Measurements from ENCODE around the gene ACE.

ACE gene

DNA sequence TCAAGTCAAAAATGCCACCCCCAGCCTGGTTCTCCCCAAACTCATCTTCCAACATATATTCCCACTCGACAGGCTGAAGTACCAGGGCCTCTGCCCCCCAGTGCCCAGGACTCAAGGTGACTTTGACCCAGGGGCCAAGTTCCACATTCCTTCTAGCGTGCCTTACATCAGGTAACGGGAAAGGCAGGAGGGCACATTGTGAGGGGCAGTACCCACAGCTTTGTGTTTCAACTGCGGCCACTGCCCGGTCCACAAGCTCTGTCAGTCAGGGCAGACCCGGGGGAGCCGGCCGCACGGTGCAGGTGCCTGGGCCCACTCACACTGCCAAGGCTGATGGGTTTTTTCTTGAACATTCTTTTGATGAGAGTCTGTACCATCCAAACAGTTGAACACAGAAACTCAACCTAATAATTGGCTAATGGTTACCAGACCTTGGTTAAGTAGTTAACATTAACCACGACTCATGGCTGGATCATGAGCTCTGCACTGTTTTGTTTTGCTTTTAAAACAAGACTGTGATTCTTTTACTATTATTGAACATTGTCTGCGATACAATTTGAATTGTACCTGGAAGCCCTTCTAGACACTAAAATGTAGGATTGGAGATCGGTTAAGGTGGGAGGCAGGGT, 17.6 kb downstream of the ACE start:
- H2BK120ac ChIP-seq (ENCODE audit: low read depth, low read length), result no peak overlapping the region
- no peak overlapping the region for H2BK5ac ChIP-seq (ENCODE audit: low read length)
- H3K27ac ChIP-seq (replicated peaks; ENCODE audit: low read length), result no peak overlapping the region
- H3K4me2 ChIP-seq (ENCODE audit: insufficient read depth, low read length, poor library complexity, severe bottlenecking), result no peak overlapping the region
- H3K4me1 ChIP-seq (ENCODE audit: control insufficient read depth in 2 of 2, insufficient read depth in 1 of 2, low read depth in 1 of 2, low read length in 2 of 2), result peaks cover 3 to 4% of the 10 kb centered on the region in 2 donors
- no peaks in the 10 kb centered on the region for H3K9me3 ChIP-seq (replicated peaks in 1 of 2; ENCODE audit: control insufficient read depth in 2 of 2, insufficient read depth in 1 of 2, low read depth in 1 of 2, low read length in 2 of 2)
- H3K9ac ChIP-seq (ENCODE audit: low read depth, low read length, poor library complexity), result no peak overlapping the region
- no peak overlapping the region for H4K8ac ChIP-seq (ENCODE audit: low read depth, low read length)
- H3K23ac ChIP-seq (ENCODE audit: low read depth, low read length, poor library complexity), result no peak overlapping the region
- no peak overlapping the region for H2BK12ac ChIP-seq (ENCODE audit: low read length)
- no CpG with 5 or more reads among the region's 12 CpGs for WGBS, 2 donors (ENCODE audit: extremely low coverage in 2 of 2, insufficient read length in 2 of 2, insufficient replicate concordance in 1 of 2)
- no peak for DNase-seq (ENCODE audit: low spot score)
- H3K14ac ChIP-seq (ENCODE audit: low read length), result no peak overlapping the region
- H4K91ac ChIP-seq (ENCODE audit: low read depth, low read length, poor library complexity), result no peak overlapping the region
- H3K4me3 ChIP-seq (ENCODE audit: low read length in 2 of 2), result no peak overlapping the region
- H3K79me1 ChIP-seq (ENCODE audit: low read depth, low read length), result no peaks in the 10 kb centered on the region
- H3K36me3 ChIP-seq (replicated peaks in 1 of 2; ENCODE audit: control insufficient read depth in 2 of 2, insufficient read depth in 2 of 2, low read length in 2 of 2), result no peaks in the 10 kb centered on the region
- no peak overlapping the region for H2AFZ ChIP-seq (ENCODE audit: low read length)
- no peak overlapping the region for H2BK15ac ChIP-seq (ENCODE audit: low read length)
- H2AK5ac ChIP-seq (ENCODE audit: low read depth, low read length), result no peak overlapping the region
- H3K18ac ChIP-seq (ENCODE audit: low read length), result no peak overlapping the region
- H3K27me3 ChIP-seq (ENCODE audit: control insufficient read depth in 3 of 3, insufficient read depth in 3 of 3, low read depth in 1 of 3, low read length in 3 of 3), result peaks cover 0 to 57% (median 0%) of the 10 kb centered on the region in 3 experiments
- H3K4ac ChIP-seq (ENCODE audit: low read length), result no peak overlapping the region

DNA sequence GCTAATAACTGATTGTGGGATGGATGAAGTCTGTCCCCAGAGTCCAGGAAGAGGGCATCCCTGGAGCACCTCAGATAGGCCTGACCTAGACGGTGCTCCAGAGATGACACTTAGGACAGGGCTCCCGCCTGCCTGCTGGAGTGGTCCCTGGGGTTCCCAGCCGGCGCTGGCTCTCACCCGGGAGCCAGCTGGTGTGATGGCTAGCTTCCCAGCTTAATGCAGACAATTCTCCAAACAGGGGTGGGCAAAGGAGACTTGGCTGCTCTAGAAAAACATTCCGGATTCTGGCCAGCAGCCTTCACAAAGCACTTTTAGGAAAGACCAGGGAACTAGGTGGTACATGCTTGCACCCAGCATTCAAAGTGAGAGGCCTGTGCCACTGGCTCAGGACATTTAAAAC, 18.6 kb downstream of the ACE start:
- no peak overlapping the region for H3K18ac ChIP-seq (ENCODE audit: low read length)
- H3K14ac ChIP-seq (ENCODE audit: low read length), result peak overlapping the region; percentile 31
- H2BK12ac ChIP-seq (ENCODE audit: low read length), result no peak overlapping the region
- no peak overlapping the region for H3K27ac ChIP-seq (replicated peaks; ENCODE audit: low read length)
- H4K91ac ChIP-seq (ENCODE audit: low read depth, low read length, poor library complexity), result no peak overlapping the region
- DNase-seq (ENCODE audit: low spot score), result no peak
- no CpG with 5 or more reads among the region's 6 CpGs for WGBS, 2 donors (ENCODE audit: extremely low coverage in 2 of 2, insufficient read length in 2 of 2, insufficient replicate concordance in 1 of 2)
- no peak overlapping the region for H3K4me2 ChIP-seq (ENCODE audit: insufficient read depth, low read length, poor library complexity, severe bottlenecking)
- peak overlapping the region; percentile 43 for H3K4ac ChIP-seq (ENCODE audit: low read length)
- H2AFZ ChIP-seq (ENCODE audit: low read length), result no peak overlapping the region
- peaks cover 3 to 4% of the 10 kb centered on the region in 2 donors for H3K4me1 ChIP-seq (ENCODE audit: control insufficient read depth in 2 of 2, insufficient read depth in 1 of 2, low read depth in 1 of 2, low read length in 2 of 2)
- H2BK5ac ChIP-seq (ENCODE audit: low read length), result no peak overlapping the region
- no peaks in the 10 kb centered on the region for H3K79me1 ChIP-seq (ENCODE audit: low read depth, low read length)
- H2BK120ac ChIP-seq (ENCODE audit: low read depth, low read length), result no peak overlapping the region
- no peaks in the 10 kb centered on the region for H3K9me3 ChIP-seq (replicated peaks in 1 of 2; ENCODE audit: control insufficient read depth in 2 of 2, insufficient read depth in 1 of 2, low read depth in 1 of 2, low read length in 2 of 2)
- H3K9ac ChIP-seq (ENCODE audit: low read depth, low read length, poor library complexity), result no peak overlapping the region
- peaks cover 0 to 46% (median 0%) of the 10 kb centered on the region in 3 experiments for H3K27me3 ChIP-seq (ENCODE audit: control insufficient read depth in 3 of 3, insufficient read depth in 3 of 3, low read depth in 1 of 3, low read length in 3 of 3)
- H2AK5ac ChIP-seq (ENCODE audit: low read depth, low read length), result no peak overlapping the region
- H2BK15ac ChIP-seq (ENCODE audit: low read length), result no peak overlapping the region
- no peaks in the 10 kb centered on the region for H3K36me3 ChIP-seq (replicated peaks in 1 of 2; ENCODE audit: control insufficient read depth in 2 of 2, insufficient read depth in 2 of 2, low read length in 2 of 2)
- H3K4me3 ChIP-seq (ENCODE audit: low read length in 2 of 2), result no peak overlapping the region
- H4K8ac ChIP-seq (ENCODE audit: low read depth, low read length), result no peak overlapping the region
- H3K23ac ChIP-seq (ENCODE audit: low read depth, low read length, poor library complexity), result no peak overlapping the region

DNA sequence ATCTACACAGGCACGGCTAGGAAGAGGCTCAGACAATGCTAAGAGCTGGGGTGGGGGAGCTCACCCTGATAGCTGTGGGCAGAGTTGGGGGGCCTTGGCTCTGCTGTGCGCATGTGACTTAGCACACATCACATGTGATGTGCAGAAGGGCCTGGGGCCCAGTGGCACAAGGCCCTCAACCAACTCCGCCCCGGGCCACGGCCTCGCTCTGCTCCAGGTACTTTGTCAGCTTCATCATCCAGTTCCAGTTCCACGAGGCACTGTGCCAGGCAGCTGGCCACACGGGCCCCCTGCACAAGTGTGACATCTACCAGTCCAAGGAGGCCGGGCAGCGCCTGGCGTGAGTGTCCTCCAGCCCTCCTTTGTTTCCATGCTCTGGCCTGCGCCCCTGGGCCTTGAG, 19.3 kb downstream of the ACE start:
- Histone ChIP-seq H2BK5ac (ENCODE audit: low read length) (no peak overlapping the region), H2BK15ac (ENCODE audit: low read length) (no peak overlapping the region), H3K4ac (ENCODE audit: low read length) (no peak overlapping the region), H2AFZ (ENCODE audit: low read length) (no peak overlapping the region), H3K14ac (ENCODE audit: low read length) (no peak overlapping the region), H3K18ac (ENCODE audit: low read length) (peak overlapping the region; percentile 6), H4K8ac (ENCODE audit: low read depth, low read length) (no peak overlapping the region), H2BK120ac (ENCODE audit: low read depth, low read length) (no peak overlapping the region), H3K27me3 (ENCODE audit: control insufficient read depth in 3 of 3, insufficient read depth in 3 of 3, low read depth in 1 of 3, low read length in 3 of 3) (peaks cover 0 to 45% (median 0%) of the 10 kb centered on the region in 3 experiments), H3K27ac (replicated peaks; ENCODE audit: low read length) (no peak overlapping the region), H3K9ac (ENCODE audit: low read depth, low read length, poor library complexity) (no peak overlapping the region), H3K4me3 (ENCODE audit: low read length in 2 of 2) (no peak overlapping the region), H2AK5ac (ENCODE audit: low read depth, low read length) (peak overlapping the region; percentile 32), H3K9me3 (replicated peaks in 1 of 2; ENCODE audit: control insufficient read depth in 2 of 2, insufficient read depth in 1 of 2, low read depth in 1 of 2, low read length in 2 of 2) (no peaks in the 10 kb centered on the region), H3K4me2 (ENCODE audit: insufficient read depth, low read length, poor library complexity, severe bottlenecking) (no peak overlapping the region), H2BK12ac (ENCODE audit: low read length) (no peak overlapping the region), H3K23ac (ENCODE audit: low read depth, low read length, poor library complexity) (no peak overlapping the region), H4K91ac (ENCODE audit: low read depth, low read length, poor library complexity) (no peak overlapping the region), H3K4me1 (ENCODE audit: control insufficient read depth in 2 of 2, insufficient read depth in 1 of 2, low read depth in 1 of 2, low read length in 2 of 2) (peaks cover 3 to 4% of the 10 kb centered on the region in 2 donors), H3K36me3 (replicated peaks in 1 of 2; ENCODE audit: control insufficient read depth in 2 of 2, insufficient read depth in 2 of 2, low read length in 2 of 2) (no peaks in the 10 kb centered on the region), H3K79me1 (ENCODE audit: low read depth, low read length) (no peaks in the 10 kb centered on the region)
- DNase-seq (ENCODE audit: low spot score), result no peak
- WGBS, 2 donors (ENCODE audit: extremely low coverage in 2 of 2, insufficient read length in 2 of 2, insufficient replicate concordance in 1 of 2), result no CpG with 5 or more reads among the region's 12 CpGs

DNA sequence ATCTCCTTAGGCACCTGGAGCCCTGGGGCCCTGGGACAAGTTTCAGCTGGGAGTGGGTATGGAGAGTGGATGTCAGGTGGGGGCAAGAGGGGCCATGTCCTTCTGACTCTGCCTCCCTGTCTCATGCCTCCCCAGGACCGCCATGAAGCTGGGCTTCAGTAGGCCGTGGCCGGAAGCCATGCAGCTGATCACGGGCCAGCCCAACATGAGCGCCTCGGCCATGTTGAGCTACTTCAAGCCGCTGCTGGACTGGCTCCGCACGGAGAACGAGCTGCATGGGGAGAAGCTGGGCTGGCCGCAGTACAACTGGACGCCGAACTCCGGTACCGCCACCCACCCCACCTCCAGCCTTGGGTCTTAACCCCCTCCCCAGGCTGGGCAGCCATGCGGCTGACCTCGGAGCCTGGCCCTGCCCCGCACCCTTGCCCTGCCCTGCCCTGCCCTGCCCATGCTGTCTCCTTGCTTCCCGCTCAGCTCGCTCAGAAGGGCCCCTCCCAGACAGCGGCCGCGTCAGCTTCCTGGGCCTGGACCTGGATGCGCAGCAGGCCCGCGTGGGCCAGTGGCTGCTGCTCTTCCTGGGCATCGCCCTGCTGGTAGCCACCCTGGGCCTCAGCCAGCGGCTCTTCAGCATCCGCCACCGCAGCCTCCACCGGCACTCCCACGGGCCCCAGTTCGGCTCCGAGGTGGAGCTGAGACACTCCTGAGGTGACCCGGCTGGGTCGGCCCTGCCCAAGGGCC, 20.0 kb downstream of the ACE start:
- H3K36me3 ChIP-seq (replicated peaks in 1 of 2; ENCODE audit: control insufficient read depth in 2 of 2, insufficient read depth in 2 of 2, low read length in 2 of 2), result no peaks in the 10 kb centered on the region
- H3K27ac ChIP-seq (replicated peaks; ENCODE audit: low read length), result no peak overlapping the region
- H3K4me3 ChIP-seq (ENCODE audit: low read length in 2 of 2), result no peak overlapping the region
- H3K4me1 ChIP-seq (ENCODE audit: control insufficient read depth in 2 of 2, insufficient read depth in 1 of 2, low read depth in 1 of 2, low read length in 2 of 2), result peaks cover 3 to 4% of the 10 kb centered on the region in 2 donors
- no peak overlapping the region for H3K14ac ChIP-seq (ENCODE audit: low read length)
- H3K27me3 ChIP-seq (ENCODE audit: control insufficient read depth in 3 of 3, insufficient read depth in 3 of 3, low read depth in 1 of 3, low read length in 3 of 3), result peaks cover 0 to 44% (median 0%) of the 10 kb centered on the region in 3 experiments
- no peak overlapping the region for H2BK120ac ChIP-seq (ENCODE audit: low read depth, low read length)
- H2AK5ac ChIP-seq (ENCODE audit: low read depth, low read length), result peak overlapping the region; percentile 38
- H3K9me3 ChIP-seq (replicated peaks in 1 of 2; ENCODE audit: control insufficient read depth in 2 of 2, insufficient read depth in 1 of 2, low read depth in 1 of 2, low read length in 2 of 2), result no peaks in the 10 kb centered on the region
- DNase-seq (ENCODE audit: low spot score), result no peak
- peak overlapping the region; percentile 77 for H3K23ac ChIP-seq (ENCODE audit: low read depth, low read length, poor library complexity)
- peak overlapping the region; percentile 34 for H3K18ac ChIP-seq (ENCODE audit: low read length)
- no peaks in the 10 kb centered on the region for H3K79me1 ChIP-seq (ENCODE audit: low read depth, low read length)
- no CpG with 5 or more reads among the region's 36 CpGs for WGBS, 2 donors (ENCODE audit: extremely low coverage in 2 of 2, insufficient read length in 2 of 2, insufficient replicate concordance in 1 of 2)
- H2BK15ac ChIP-seq (ENCODE audit: low read length), result peak overlapping the region; percentile 3
- H3K4ac ChIP-seq (ENCODE audit: low read length), result no peak overlapping the region
- H3K9ac ChIP-seq (ENCODE audit: low read depth, low read length, poor library complexity), result peak overlapping the region; percentile 54
- H2BK5ac ChIP-seq (ENCODE audit: low read length), result peak overlapping the region; percentile 19
- peak overlapping the region; percentile 7 for H4K8ac ChIP-seq (ENCODE audit: low read depth, low read length)
- peak overlapping the region; percentile 75 for H2AFZ ChIP-seq (ENCODE audit: low read length)
- no peak overlapping the region for H2BK12ac ChIP-seq (ENCODE audit: low read length)
- H3K4me2 ChIP-seq (ENCODE audit: insufficient read depth, low read length, poor library complexity, severe bottlenecking), result no peak overlapping the region
- no peak overlapping the region for H4K91ac ChIP-seq (ENCODE audit: low read depth, low read length, poor library complexity)
